Activated CD8-positive, alpha-beta memory T cell treated with anti-CD3 and anti-CD28 coated beads for 36 hours (primary cell): ENCODE results near the gene PAQR6. TPM values are rescaled to one million over a fixed set of nuclear protein-coding genes. Genes with fewer than 3 reads are reported as not detected.
"Not testable (repeated sequence)": the region's sequence is repeated elsewhere in the genome, so short reads cannot be mapped to it uniquely, and the experiment has no call there.

ENCODE experiments used
- CTCF ChIA-PET: fragments of 350-600 bp; sonication (Branson Sonifier 250); formaldehyde crosslinking; loops from one replicate; lab custom pipeline; 2021; ENCODE audit warnings: antibody characterized with exemption; lab: Charles Lee
- POLR2A ChIA-PET: fragments of 350-600 bp; sonication (Branson Sonifier 250); formaldehyde crosslinking; loops from one replicate; lab custom pipeline; 2021; ENCODE audit warnings: antibody characterized with exemption; lab: Charles Lee
- total RNA-seq, 2 experiments: library from RNA; stranded (reverse); gene quantifications; one replicate each; pipeline ENCODE4 v1.2.3, GENCODE V29; 2021

Gene PAQR6
- total RNA-seq, 2 experiments from 2014 or later = 2.3 to 2.5 TPM

- CTCF ChIA-PET = interaction anchor here (1.1 to 2.4 kb wide), 3 partner anchors 72 to 121 kb away, joined by 4 to 8 read pairs (median 7); no protein-coding TSS in a partner anchor
- POLR2A ChIA-PET = interaction anchor here (0.5 to 1.1 kb wide), 6 partner anchors 8 to 126 kb away, joined by 3 to 8 read pairs (median 4); no protein-coding TSS in a partner anchor
These were observed 30.0 kb downstream of the PAQR6 start for GRCh38 chr1:156217871-156218270.

GRCh38 chr1:156216361-156217086 lies 31.3 kb downstream of the PAQR6 start:
- POLR2A ChIA-PET, CTCF ChIA-PET: not testable (repeated sequence)

- CTCF ChIA-PET = interaction anchor here (0.7 to 4.8 kb wide), 4 partner anchors 11 to 73 kb away, joined by 4 to 54 read pairs (median 7); partner anchors contain the start of gene SLC25A44
These were observed 33.7 kb downstream of the PAQR6 start for GRCh38 chr1:156214024-156214748.

GRCh38 chr1:156213644-156213966 lies 34.3 kb downstream of the PAQR6 start:
- ChIA-PET CTCF (interaction anchor here (0.7 to 4.8 kb wide), 9 partner anchors 8 to 117 kb away, joined by 4 to 54 read pairs (median 5); partner anchors contain the start of gene SLC25A44), POLR2A (interaction anchor here (0.6 to 2.9 kb wide), 7 partner anchors 8 to 115 kb away, joined by 3 to 42 read pairs (median 5); no protein-coding TSS in a partner anchor)

More at GRCh38 chr1:156214024-156214748, 33.7 kb downstream of the PAQR6 start:
- POLR2A ChIA-PET = interaction anchor here (0.6 to 2.9 kb wide), 4 partner anchors 11 to 110 kb away, joined by 3 to 42 read pairs (median 16); no protein-coding TSS in a partner anchor

- POLR2A ChIA-PET = interaction anchor here (0.6 to 2.9 kb wide), 17 partner anchors 8 to 125 kb away, joined by 3 to 42 read pairs (median 3); partner anchors contain the start of genes CCT3, SLC25A44 and TSACC
These were observed 34.8 kb downstream of the PAQR6 start, which contains the start of gene PMF1 for GRCh38 chr1:156212833-156213643. TSS of gene PMF1 (plus strand) at chr1:156213007. CDS start at chr1:156213016, 9 bp downstream.

GRCh38 chr1:156212130-156212529 lies 35.7 kb downstream of the PAQR6 start:
- ChIA-PET CTCF (interaction anchor here (1.4 to 4.8 kb wide), 7 partner anchors 10 to 116 kb away, joined by 4 to 54 read pairs (median 7); partner anchors contain the start of gene SLC25A44), POLR2A (interaction anchor here (0.8 to 2.9 kb wide), 11 partner anchors 9 to 126 kb away, joined by 3 to 42 read pairs (median 5); partner anchors contain the start of genes CCT3, SLC25A44 and TSACC)

More at GRCh38 chr1:156212833-156213643, 34.8 kb downstream of the PAQR6 start, which contains the start of gene PMF1:
- CTCF ChIA-PET = interaction anchor here (1.4 to 4.8 kb wide), 8 partner anchors 9 to 116 kb away, joined by 4 to 54 read pairs (median 6); partner anchors contain the start of gene SLC25A44

- ChIA-PET CTCF (interaction anchor here (3.0 to 4.8 kb wide), 2 partner anchors 14 to 18 kb away, joined by 9 to 54 read pairs; partner anchors contain the start of gene SLC25A44), POLR2A (no interaction called here)
These were observed 36.6 kb downstream of the PAQR6 start for GRCh38 chr1:156211243-156211642.

GRCh38 chr1:156204686-156205085 lies 43.2 kb downstream of the PAQR6 start:
- ChIA-PET POLR2A (no interaction called here), CTCF (interaction anchor here (1.8 kb wide), 1 partner anchor 21 kb away, joined by 4 read pairs; no protein-coding TSS in a partner anchor)

- POLR2A ChIA-PET = interaction anchor here (0.5 to 2.0 kb wide), 2 partner anchors 10 to 22 kb away, joined by 5 to 6 read pairs; partner anchors contain the start of gene PMF1
These were observed 44.5 kb downstream of the PAQR6 start for GRCh38 chr1:156203331-156203730.

GRCh38 chr1:156200044-156200443 lies 47.8 kb downstream of the PAQR6 start:
- POLR2A ChIA-PET = interaction anchor here (0.5 to 4.2 kb wide), 2 partner anchors 13 to 25 kb away, joined by 5 to 27 read pairs; partner anchors contain the start of gene PMF1

More at GRCh38 chr1:156203331-156203730, 44.5 kb downstream of the PAQR6 start:
- CTCF ChIA-PET = no interaction called here

GRCh38 chr1:156198831-156199349 lies 49.0 kb downstream of the PAQR6 start:
- CTCF ChIA-PET = interaction anchor here (2.6 kb wide), 2 partner anchors 14 to 27 kb away, joined by 7 to 19 read pairs; partner anchors contain the start of gene PMF1
- POLR2A ChIA-PET = interaction anchor here (0.8 to 4.2 kb wide), 6 partner anchors 14 to 102 kb away, joined by 3 to 27 read pairs (median 6); partner anchors contain the start of gene PMF1

More at GRCh38 chr1:156200044-156200443, 47.8 kb downstream of the PAQR6 start:
- CTCF ChIA-PET = interaction anchor here (1.2 to 2.6 kb wide), 3 partner anchors 13 to 59 kb away, joined by 3 to 19 read pairs (median 7); partner anchors contain the start of gene PMF1

- ChIA-PET POLR2A (interaction anchor here (1.4 kb wide), 1 partner anchor 17 kb away, joined by 5 read pairs; the partner anchor contains the start of gene PMF1), CTCF (interaction anchor here (0.5 to 3.7 kb wide), 7 partner anchors 27 to 100 kb away, joined by 3 to 15 read pairs (median 3); no protein-coding TSS in a partner anchor)
These were observed 51.4 kb downstream of the PAQR6 start for GRCh38 chr1:156196445-156196844.

GRCh38 chr1:156195853-156196252 lies 52.0 kb downstream of the PAQR6 start:
- ChIA-PET POLR2A (no interaction called here), CTCF (interaction anchor here (3.7 kb wide), 1 partner anchor 30 kb away, joined by 15 read pairs; no protein-coding TSS in a partner anchor)

- ChIA-PET POLR2A (interaction anchor here (1.0 to 2.0 kb wide), 3 partner anchors 19 to 88 kb away, joined by 3 to 17 read pairs (median 4); partner anchors contain the start of genes PMF1 and SMG5), CTCF (interaction anchor here (0.6 to 3.7 kb wide), 7 partner anchors 19 to 98 kb away, joined by 3 to 15 read pairs (median 6); partner anchors contain the start of gene PMF1)
These were observed 53.6 kb downstream of the PAQR6 start for GRCh38 chr1:156194300-156194652.

- ChIA-PET POLR2A (interaction anchor here (0.5 to 2.0 kb wide), 5 partner anchors 13 to 88 kb away, joined by 3 to 17 read pairs (median 3); partner anchors contain the start of genes PMF1 and SMG5), CTCF (interaction anchor here (1.2 to 3.7 kb wide), 6 partner anchors 19 to 97 kb away, joined by 3 to 15 read pairs (median 8); partner anchors contain the start of gene PMF1)
These were observed 54.2 kb downstream of the PAQR6 start, which contains the start of gene SLC25A44 for GRCh38 chr1:156193488-156194299. TSS of gene SLC25A44 (plus strand) at chr1:156194104. CDS start at chr1:156199848, 5,744 bp downstream.
